DOHH2 (cell line): Measurements from ENCODE around the gene ABCG1.

ENCODE experiments used
- H3F3A ChIP-seq: fragments of 200-600 bp; sonication (generic), shearing (Covaris generic); 2 replicates; pipeline ENCODE4 v1.6.0; 2016; ENCODE audit warnings: antibody characterized with exemption, mild to moderate bottlenecking; ENCODE audit not compliant: control insufficient read depth, insufficient read depth
- H3K27ac ChIP-seq: fragments of 200-600 bp; sonication (generic); 2 replicates; pipeline ENCODE4 v1.5.1; 2014; ENCODE audit warnings: low read depth, mild to moderate bottlenecking, low read length, moderate library complexity
- H3K27me3 ChIP-seq: fragments of 200-600 bp; sonication (generic); 2 replicates; pipeline ENCODE4 v1.6.1; 2014; ENCODE audit warnings: mild to moderate bottlenecking, low read length, mixed read lengths; ENCODE audit not compliant: control insufficient read depth
- H3K36me3 ChIP-seq: fragments of 200-600 bp; sonication (generic); 2 replicates; pipeline ENCODE4 v1.6.1; 2014; ENCODE audit warnings: mild to moderate bottlenecking, low read length, moderate library complexity, mixed read lengths; ENCODE audit not compliant: control insufficient read depth
- H3K4me1 ChIP-seq: fragments of 200-600 bp; sonication (generic); 2 replicates; pipeline ENCODE4 v1.6.1; 2014; ENCODE audit warnings: mild to moderate bottlenecking, low read length, mixed read lengths; ENCODE audit not compliant: control insufficient read depth
- H3K4me2 ChIP-seq: fragments of 200-600 bp; sonication (generic); 2 replicates; pipeline ENCODE4 v1.6.0; 2014; ENCODE audit warnings: mild to moderate bottlenecking, low read length, moderate library complexity
- H3K4me3 ChIP-seq: fragments of 200-600 bp; sonication (generic); 2 replicates; pipeline ENCODE4 v1.5.1; 2014; ENCODE audit warnings: mild to moderate bottlenecking, low read length, mixed read lengths
- H3K79me2 ChIP-seq: fragments of 200-600 bp; sonication (generic); 2 replicates; pipeline ENCODE4 v1.6.1; 2014; ENCODE audit warnings: mild to moderate bottlenecking, low read length, mixed read lengths; ENCODE audit not compliant: control insufficient read depth
- H3K9me2 ChIP-seq: fragments of 200-600 bp; sonication (generic); replicated peaks from 2 replicates; pipeline ENCODE4 v1.6.1; 2014; ENCODE audit warnings: mild to moderate bottlenecking, low read length, mixed read lengths; ENCODE audit not compliant: control insufficient read depth
- H3K9me3 ChIP-seq: fragments of 200-600 bp; sonication (generic); 2 replicates; pipeline ENCODE4 v1.6.1; 2014; ENCODE audit warnings: antibody characterized with exemption, low read length, mixed read lengths; ENCODE audit not compliant: control insufficient read depth, insufficient read depth
- H4K20me1 ChIP-seq: fragments of 200-600 bp; sonication (generic); 2 replicates; pipeline ENCODE4 v1.6.0; 2014; ENCODE audit warnings: low read depth, mild to moderate bottlenecking, antibody characterized with exemption, low read length, moderate library complexity; ENCODE audit not compliant: control insufficient read depth, insufficient read depth
- EZH2phosphoT487 ChIP-seq: fragments of 200-600 bp; sonication (generic); IDR thresholded peaks from 2 replicates; pipeline ENCODE4 v1.6.1; 2017; ENCODE audit warnings: borderline replicate concordance, mild to moderate bottlenecking, antibody characterized with exemption, low read length, moderate library complexity, mixed read lengths
- TF ChIP-seq, protein P1 (sequence below): fragments of 200-600 bp; sonication (generic); IDR thresholded peaks from one replicate; pipeline ENCODE4 v1.5.1; 2014; ENCODE audit warnings: antibody characterized with exemption, mild to moderate bottlenecking, low read depth, low read length; ENCODE audit not compliant: poor library complexity, severe bottlenecking

Gene ABCG1

DNA sequence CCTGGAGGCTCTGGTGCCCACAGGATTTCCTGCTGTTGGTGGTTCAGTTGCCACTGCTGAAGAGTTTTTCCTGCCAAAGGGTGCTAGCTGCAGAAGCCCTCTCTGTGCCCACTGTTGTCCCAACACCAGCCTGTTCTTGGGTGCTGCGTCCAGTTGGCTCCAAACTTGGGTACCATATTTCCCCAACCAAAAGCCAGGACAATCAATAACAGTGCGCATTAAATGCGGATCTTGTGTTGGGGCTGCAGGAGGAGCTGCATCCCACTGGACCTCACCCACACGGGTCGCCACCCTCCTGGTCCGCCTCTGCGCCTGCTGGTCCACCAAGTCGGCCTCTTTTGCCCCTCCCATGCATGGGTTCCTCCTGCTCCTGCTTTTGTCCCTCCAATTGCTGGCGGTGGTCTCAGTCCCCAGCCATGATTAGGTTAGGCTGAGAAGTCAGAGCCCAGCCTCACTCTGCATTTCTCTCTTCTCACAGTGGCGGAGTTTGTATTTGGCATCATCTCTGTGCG is 9.8 kb downstream of the ABCG1 start:
- H3K4me3 ChIP-seq: no peak overlapping the region

DNA sequence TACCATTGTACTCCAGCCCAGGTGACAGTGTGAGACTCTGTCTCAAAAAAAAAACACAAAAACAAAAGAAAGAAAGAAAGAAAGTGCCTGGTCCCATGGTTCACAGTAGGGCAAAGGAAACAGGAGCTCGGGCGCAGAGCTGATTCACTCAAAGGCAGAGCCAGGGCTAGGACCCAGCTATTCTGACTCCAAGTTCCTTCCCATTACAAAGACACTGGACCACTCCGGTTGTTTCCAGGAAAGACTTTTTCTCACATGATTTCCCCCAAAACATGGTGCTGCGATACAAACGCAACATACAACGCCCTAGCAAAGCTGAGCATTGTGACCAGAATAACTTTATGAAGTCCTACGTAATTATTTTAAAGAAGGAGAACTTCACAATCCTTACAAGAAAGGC is 10.7 kb downstream of the ABCG1 start:
- H3K9me3 ChIP-seq: no peaks in the 10 kb centered on the region
- H3K4me3 ChIP-seq: no peak overlapping the region
- H3K4me1 ChIP-seq: peaks cover 47% of the 10 kb centered on the region
- TF ChIP-seq, protein P1, sequence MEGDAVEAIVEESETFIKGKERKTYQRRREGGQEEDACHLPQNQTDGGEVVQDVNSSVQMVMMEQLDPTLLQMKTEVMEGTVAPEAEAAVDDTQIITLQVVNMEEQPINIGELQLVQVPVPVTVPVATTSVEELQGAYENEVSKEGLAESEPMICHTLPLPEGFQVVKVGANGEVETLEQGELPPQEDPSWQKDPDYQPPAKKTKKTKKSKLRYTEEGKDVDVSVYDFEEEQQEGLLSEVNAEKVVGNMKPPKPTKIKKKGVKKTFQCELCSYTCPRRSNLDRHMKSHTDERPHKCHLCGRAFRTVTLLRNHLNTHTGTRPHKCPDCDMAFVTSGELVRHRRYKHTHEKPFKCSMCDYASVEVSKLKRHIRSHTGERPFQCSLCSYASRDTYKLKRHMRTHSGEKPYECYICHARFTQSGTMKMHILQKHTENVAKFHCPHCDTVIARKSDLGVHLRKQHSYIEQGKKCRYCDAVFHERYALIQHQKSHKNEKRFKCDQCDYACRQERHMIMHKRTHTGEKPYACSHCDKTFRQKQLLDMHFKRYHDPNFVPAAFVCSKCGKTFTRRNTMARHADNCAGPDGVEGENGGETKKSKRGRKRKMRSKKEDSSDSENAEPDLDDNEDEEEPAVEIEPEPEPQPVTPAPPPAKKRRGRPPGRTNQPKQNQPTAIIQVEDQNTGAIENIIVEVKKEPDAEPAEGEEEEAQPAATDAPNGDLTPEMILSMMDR: no peak
- TF ChIP-seq EZH2phosphoT487: no peak
- H3K27ac ChIP-seq: no peak overlapping the region
- H3K79me2 ChIP-seq: no peaks in the 10 kb centered on the region
- H3K36me3 ChIP-seq: peaks cover 5% of the 10 kb centered on the region
- H3K4me2 ChIP-seq: no peak overlapping the region
- H3K9me2 ChIP-seq: no peaks in the 10 kb centered on the region
- H3K27me3 ChIP-seq: peaks cover 2% of the 10 kb centered on the region
- H4K20me1 ChIP-seq: no peaks in the 10 kb centered on the region
- peaks cover 12% of the 10 kb centered on the region for H3F3A ChIP-seq

More for the DNA sequence above, 9.8 kb downstream of the ABCG1 start:
- Histone ChIP-seq H3K27me3 (peaks cover 6% of the 10 kb centered on the region), H3K9me2 (no peaks in the 10 kb centered on the region), H3K9me3 (no peaks in the 10 kb centered on the region), H4K20me1 (no peaks in the 10 kb centered on the region), H3K4me1 (peaks cover 40% of the 10 kb centered on the region), H3K4me2 (peak overlapping the region; percentile 35), H3F3A (peaks cover 12% of the 10 kb centered on the region), H3K36me3 (peaks cover 5% of the 10 kb centered on the region), H3K79me2 (no peaks in the 10 kb centered on the region), H3K27ac (no peak overlapping the region)
- no peak for TF ChIP-seq EZH2phosphoT487
- TF ChIP-seq, protein P1: no peak

- peaks cover 4% of the 10 kb centered on the region; the same call in 1 of the 2 replicates for H3K27me3 ChIP-seq
- peaks cover 12% of the 10 kb centered on the region for H3F3A ChIP-seq
- no peaks in the 10 kb centered on the region for H3K9me3 ChIP-seq
- no peak overlapping the region for H3K27ac ChIP-seq
- no peaks in the 10 kb centered on the region for H3K79me2 ChIP-seq
- no peak overlapping the region for H3K4me2 ChIP-seq
- TF ChIP-seq EZH2phosphoT487: no peak
- TF ChIP-seq, protein P1: no peak
- H4K20me1 ChIP-seq: no peaks in the 10 kb centered on the region
- peaks cover 52% of the 10 kb centered on the region for H3K4me1 ChIP-seq
- peaks cover 5% of the 10 kb centered on the region for H3K36me3 ChIP-seq
- H3K4me3 ChIP-seq: no peak overlapping the region
- no peaks in the 10 kb centered on the region for H3K9me2 ChIP-seq
These were observed 11.2 kb downstream of the ABCG1 start for GRCh38 chr21:42230178-42230577.

GRCh38 chr21:42230636-42231035 is 11.7 kb downstream of the ABCG1 start:
- TF ChIP-seq EZH2phosphoT487: no peak
- TF ChIP-seq, protein P1: no peak
- H3K36me3 ChIP-seq: peaks cover 5% of the 10 kb centered on the region
- peaks cover 14% of the 10 kb centered on the region for H3F3A ChIP-seq
- H3K4me1 ChIP-seq: peaks cover 56% of the 10 kb centered on the region
- H4K20me1 ChIP-seq: no peaks in the 10 kb centered on the region
- H3K79me2 ChIP-seq: no peaks in the 10 kb centered on the region
- H3K4me3 ChIP-seq: no peak overlapping the region
- peaks cover 7% of the 10 kb centered on the region; the same call in 1 of the 2 replicates for H3K27me3 ChIP-seq
- H3K9me2 ChIP-seq: no peaks in the 10 kb centered on the region
- H3K27ac ChIP-seq: no peak overlapping the region
- no peak overlapping the region for H3K4me2 ChIP-seq
- no peaks in the 10 kb centered on the region for H3K9me3 ChIP-seq
